ENCODE measurements around the gene SPAG17.

The SPAG17 gene

GRCh38 chr1:118117521-118117920 lies 67.5 kb downstream of the SPAG17 start:
- DNase-seq = no peak

GRCh38 chr1:118116909-118117308 lies 68.1 kb downstream of the SPAG17 start:
- DNase-seq = no peak

GRCh38 chr1:118116401-118116800 lies 68.6 kb downstream of the SPAG17 start:
- no peak for DNase-seq

GRCh38 chr1:118115567-118116295 lies 69.3 kb downstream of the SPAG17 start:
- no peak for DNase-seq

GRCh38 chr1:118113261-118113660 lies 71.8 kb downstream of the SPAG17 start:
- DNase-seq = no peak

- DNase-seq = no peak
Observed at GRCh38 chr1:118110580-118110979, 74.4 kb downstream of the SPAG17 start.

GRCh38 chr1:118104951-118105350 lies 80.1 kb downstream of the SPAG17 start:
- no peak for DNase-seq

- DNase-seq = no peak
Observed at GRCh38 chr1:118102445-118102844, 82.6 kb downstream of the SPAG17 start.

GRCh38 chr1:118101999-118102398 lies 83.0 kb downstream of the SPAG17 start:
- no peak for DNase-seq

GRCh38 chr1:118101515-118101844 lies 83.5 kb downstream of the SPAG17 start:
- no peak for DNase-seq

- no peak for DNase-seq
Observed at GRCh38 chr1:118100686-118101514, 84.1 kb downstream of the SPAG17 start.

GRCh38 chr1:118099686-118100085 lies 85.3 kb downstream of the SPAG17 start:
- no peak for DNase-seq

GRCh38 chr1:118097622-118098348 lies 87.2 kb downstream of the SPAG17 start:
- no peak for DNase-seq

- DNase-seq = no peak
Observed at GRCh38 chr1:118093017-118093416, 92.0 kb downstream of the SPAG17 start.

GRCh38 chr1:118090130-118090529 lies 94.9 kb downstream of the SPAG17 start:
- no peak for DNase-seq

- no peak for DNase-seq
Observed at GRCh38 chr1:118085365-118085764, 99.7 kb downstream of the SPAG17 start.

GRCh38 chr1:118084400-118084799 lies 100.6 kb downstream of the SPAG17 start:
- no peak for DNase-seq

- no peak for DNase-seq
Observed at GRCh38 chr1:118082984-118083383, 102.0 kb downstream of the SPAG17 start.

GRCh38 chr1:118081387-118081786 lies 103.6 kb downstream of the SPAG17 start:
- DNase-seq = no peak

- DNase-seq = no peak
Observed at GRCh38 chr1:118077331-118078045, 107.5 kb downstream of the SPAG17 start.

- no peak for DNase-seq
Observed at GRCh38 chr1:118075116-118075515, 109.9 kb downstream of the SPAG17 start.

- DNase-seq = no peak
Observed at GRCh38 chr1:118073648-118074435, 111.2 kb downstream of the SPAG17 start.
